ENCODE results near the gene CCDC85A.

DNA sequence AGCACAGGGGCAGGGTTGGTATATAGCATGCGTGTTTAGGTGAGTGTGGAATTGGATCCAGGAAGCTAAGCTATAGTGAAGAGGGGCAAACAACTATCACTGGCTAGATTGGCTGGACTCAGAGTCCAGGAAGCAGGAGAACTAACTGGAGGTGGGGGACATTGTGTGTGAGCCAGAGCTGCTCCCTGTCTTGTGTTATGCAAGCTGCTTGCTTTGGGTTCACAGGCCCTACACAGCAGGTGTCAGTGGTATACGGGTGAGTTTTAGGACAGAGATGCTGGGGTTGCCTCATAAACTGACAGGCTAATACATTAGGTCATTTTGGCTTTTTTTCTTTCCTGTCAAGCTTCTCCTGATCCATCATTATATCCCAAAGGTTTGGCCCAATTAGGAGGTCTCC, 87.5 kb downstream of the CCDC85A start:
- no peak for TF ChIP-seq POLR2A (IDR thresholded peaks at IDR 0.05)
- TF ChIP-seq, protein P1, sequence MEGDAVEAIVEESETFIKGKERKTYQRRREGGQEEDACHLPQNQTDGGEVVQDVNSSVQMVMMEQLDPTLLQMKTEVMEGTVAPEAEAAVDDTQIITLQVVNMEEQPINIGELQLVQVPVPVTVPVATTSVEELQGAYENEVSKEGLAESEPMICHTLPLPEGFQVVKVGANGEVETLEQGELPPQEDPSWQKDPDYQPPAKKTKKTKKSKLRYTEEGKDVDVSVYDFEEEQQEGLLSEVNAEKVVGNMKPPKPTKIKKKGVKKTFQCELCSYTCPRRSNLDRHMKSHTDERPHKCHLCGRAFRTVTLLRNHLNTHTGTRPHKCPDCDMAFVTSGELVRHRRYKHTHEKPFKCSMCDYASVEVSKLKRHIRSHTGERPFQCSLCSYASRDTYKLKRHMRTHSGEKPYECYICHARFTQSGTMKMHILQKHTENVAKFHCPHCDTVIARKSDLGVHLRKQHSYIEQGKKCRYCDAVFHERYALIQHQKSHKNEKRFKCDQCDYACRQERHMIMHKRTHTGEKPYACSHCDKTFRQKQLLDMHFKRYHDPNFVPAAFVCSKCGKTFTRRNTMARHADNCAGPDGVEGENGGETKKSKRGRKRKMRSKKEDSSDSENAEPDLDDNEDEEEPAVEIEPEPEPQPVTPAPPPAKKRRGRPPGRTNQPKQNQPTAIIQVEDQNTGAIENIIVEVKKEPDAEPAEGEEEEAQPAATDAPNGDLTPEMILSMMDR (IDR thresholded peaks at IDR 0.05), result no peak
